GM21529 (cell line): ENCODE data around the gene RUFY1.

Experiments used
- ATAC-seq: cut with Tn5 transposase; IDR thresholded peaks from one replicate; pipeline ENCODE4 v1.9.1; 2021; ENCODE audit not compliant: unreplicated experiment

Gene RUFY1

GRCh38 chr5:179657302-179658178 is 107.2 kb downstream of the RUFY1 start:
- peak; percentile 90 for ATAC-seq

DNA sequence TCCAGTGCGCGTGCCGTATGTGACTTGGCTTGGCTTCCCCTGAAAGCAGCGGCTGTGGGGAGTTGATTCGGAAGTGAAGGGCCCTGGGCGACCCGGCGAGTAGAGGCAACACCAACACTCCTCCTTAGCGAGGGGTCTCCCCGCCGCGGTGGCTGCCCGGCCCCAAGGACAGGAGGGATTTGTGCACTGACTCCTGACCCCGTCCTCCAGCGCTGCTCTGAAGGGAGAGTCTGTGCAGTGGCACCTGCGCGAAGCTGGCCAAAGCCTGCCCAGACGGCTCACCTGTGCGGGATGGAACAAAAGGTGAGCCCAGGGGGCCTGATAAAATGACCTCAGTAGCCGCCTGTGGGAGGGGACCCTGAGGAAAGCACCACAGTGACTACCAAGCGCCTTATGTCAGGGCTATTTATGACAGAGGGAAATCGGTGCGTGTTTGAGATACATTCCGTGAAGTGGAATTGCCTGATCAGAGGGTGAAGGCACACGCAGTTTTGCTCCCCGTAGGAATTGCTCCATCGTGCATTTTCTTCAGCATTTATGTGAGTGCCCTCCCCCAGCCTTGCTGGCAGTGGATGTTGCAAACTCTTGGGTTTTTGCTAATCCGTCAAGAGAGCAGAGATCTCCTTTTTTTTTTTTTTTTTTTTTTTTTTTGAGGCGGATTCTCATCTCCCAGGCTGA is 108.0 kb downstream of the RUFY1 start:
- ATAC-seq: peak; percentile 54
